HG03354 (cell line): ENCODE results near the gene ID3.
A peak's percentile ranks its signal among the peaks of the same experiment; 100 is the strongest.

Source experiments
- ATAC-seq: cut with Tn5 transposase; IDR thresholded peaks from one replicate; pipeline ENCODE4 v1.9.1; 2021; ENCODE audit warnings: mild to moderate bottlenecking; ENCODE audit not compliant: unreplicated experiment, poor library complexity, severe bottlenecking

ID3 gene

GRCh38 chr1:23559136-23559984, at the start of gene ID3:
Gene ID3, minus strand, starts transcription at chr1:23559501. Its CDS starts 75 bp downstream, at chr1:23559426.
- ATAC-seq, result peak; percentile 69

- no peak for ATAC-seq
Measured at GRCh38 chr1:23607944-23608343, 48.6 kb upstream of the ID3 start.

- ATAC-seq, result no peak
Measured at GRCh38 chr1:23601968-23602876, 42.9 kb upstream of the ID3 start.

GRCh38 chr1:23601135-23601967, 42.0 kb upstream of the ID3 start:
- ATAC-seq, result no peak

- ATAC-seq, result no peak
Measured at GRCh38 chr1:23600283-23600682, 41.0 kb upstream of the ID3 start.

GRCh38 chr1:23599125-23599524, 39.8 kb upstream of the ID3 start:
- no peak for ATAC-seq

GRCh38 chr1:23598424-23598823, 39.1 kb upstream of the ID3 start:
- no peak for ATAC-seq

- no peak for ATAC-seq
Measured at GRCh38 chr1:23597635-23598388, 38.5 kb upstream of the ID3 start.

GRCh38 chr1:23596382-23597358, 37.4 kb upstream of the ID3 start:
- no peak for ATAC-seq

GRCh38 chr1:23594927-23595353, 35.6 kb upstream of the ID3 start:
- no peak for ATAC-seq

- no peak for ATAC-seq
Measured at GRCh38 chr1:23594149-23594907, 35.0 kb upstream of the ID3 start.

- ATAC-seq, result no peak
Measured at GRCh38 chr1:23593556-23594148, 34.4 kb upstream of the ID3 start.

GRCh38 chr1:23593042-23593521, 33.8 kb upstream of the ID3 start:
- no peak for ATAC-seq

GRCh38 chr1:23592209-23592892, 33.0 kb upstream of the ID3 start:
- no peak for ATAC-seq

GRCh38 chr1:23591460-23592208, 32.3 kb upstream of the ID3 start:
- ATAC-seq, result peak; percentile 60
